WI38 (cell line): ENCODE data around the gene ALKBH2.

ENCODE experiments used
- H3K4me3 ChIP-seq: 2 replicates; pipeline ENCODE4 v1.5.1; 2011; ENCODE audit warnings: low read depth, mild to moderate bottlenecking, control low read depth, low read length
- CTCF ChIP-seq: IDR thresholded peaks from 2 replicates; pipeline ENCODE4 v1.5.1; 2012; ENCODE audit warnings: low read depth, mild to moderate bottlenecking, control low read depth, low read length

The ALKBH2 gene

GRCh38 chr12:109099431-109100020 lies 6.3 kb upstream of the ALKBH2 start:
- H3K4me3 ChIP-seq: peak overlapping the region; percentile 63; the same call in 1 of the 2 replicates
- no peak for TF ChIP-seq CTCF

GRCh38 chr12:109098651-109099050 lies 5.4 kb upstream of the ALKBH2 start:
- peak overlapping the region; percentile 63 for H3K4me3 ChIP-seq
- TF ChIP-seq CTCF: no peak

- H3K4me3 ChIP-seq: peak overlapping the region; percentile 63
- no peak for TF ChIP-seq CTCF
Observed at GRCh38 chr12:109098183-109098604, 4.9 kb upstream of the ALKBH2 start.

- TF ChIP-seq CTCF: no peak
- H3K4me3 ChIP-seq: peak within 1 kb of the TSS; percentile 63
Observed at GRCh38 chr12:109097435-109098182, 4.3 kb upstream of the ALKBH2 start, which contains the start of gene UNG. TSS of gene UNG (plus strand) at chr12:109097597. CDS start at chr12:109097680, 83 bp downstream.

- H3K4me3 ChIP-seq: peak overlapping the region; percentile 63
- TF ChIP-seq CTCF: no peak
Observed at GRCh38 chr12:109097140-109097434, 3.8 kb upstream of the ALKBH2 start.

- peak overlapping the region; percentile 62 for H3K4me3 ChIP-seq
- TF ChIP-seq CTCF: no peak
Observed at GRCh38 chr12:109092497-109093021, 713 bp downstream of the ALKBH2 start.

- TF ChIP-seq CTCF: no peak
- no peak overlapping the region for H3K4me3 ChIP-seq
Observed at GRCh38 chr12:109089683-109090082, 3.6 kb downstream of the ALKBH2 start.
